ENCODE results near the gene SLCO2B1.

The SLCO2B1 gene

DNA sequence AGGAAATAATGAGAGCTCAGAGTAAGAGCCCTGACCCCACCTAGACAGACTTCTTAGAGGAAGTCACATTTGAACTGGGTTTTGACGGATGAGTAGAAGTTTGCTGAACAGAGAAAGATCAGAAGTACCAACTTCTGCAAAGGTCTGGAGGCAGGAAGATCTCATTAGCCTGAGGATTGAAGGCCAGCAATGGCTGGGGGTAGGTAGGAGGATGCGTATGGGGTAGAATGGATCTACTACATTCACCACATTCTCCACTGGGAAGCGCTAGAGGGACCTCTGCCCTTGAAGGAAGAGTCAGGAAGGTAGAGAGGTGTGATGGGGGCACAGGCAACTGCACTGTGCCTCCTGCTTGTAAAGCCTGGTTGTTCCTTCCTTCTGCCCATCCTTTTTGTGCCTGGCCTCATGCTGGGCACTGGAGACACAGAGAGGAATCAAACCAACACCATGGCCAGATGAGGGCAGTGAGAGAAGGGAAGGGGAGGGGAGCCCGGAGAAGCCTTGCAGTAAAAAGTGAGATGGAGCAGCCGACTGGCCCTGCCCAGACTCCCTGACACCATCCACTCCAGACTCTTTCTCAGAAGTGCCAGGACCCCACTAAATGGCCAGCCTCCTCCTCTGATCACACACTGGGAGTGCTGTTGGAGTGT, 94.6 kb downstream of the SLCO2B1 start:
- DNase-seq (ENCODE audit: insufficient read length, low spot score) (no peak), FAIRE-seq (no peak)
- TF ChIP-seq, protein P1, sequence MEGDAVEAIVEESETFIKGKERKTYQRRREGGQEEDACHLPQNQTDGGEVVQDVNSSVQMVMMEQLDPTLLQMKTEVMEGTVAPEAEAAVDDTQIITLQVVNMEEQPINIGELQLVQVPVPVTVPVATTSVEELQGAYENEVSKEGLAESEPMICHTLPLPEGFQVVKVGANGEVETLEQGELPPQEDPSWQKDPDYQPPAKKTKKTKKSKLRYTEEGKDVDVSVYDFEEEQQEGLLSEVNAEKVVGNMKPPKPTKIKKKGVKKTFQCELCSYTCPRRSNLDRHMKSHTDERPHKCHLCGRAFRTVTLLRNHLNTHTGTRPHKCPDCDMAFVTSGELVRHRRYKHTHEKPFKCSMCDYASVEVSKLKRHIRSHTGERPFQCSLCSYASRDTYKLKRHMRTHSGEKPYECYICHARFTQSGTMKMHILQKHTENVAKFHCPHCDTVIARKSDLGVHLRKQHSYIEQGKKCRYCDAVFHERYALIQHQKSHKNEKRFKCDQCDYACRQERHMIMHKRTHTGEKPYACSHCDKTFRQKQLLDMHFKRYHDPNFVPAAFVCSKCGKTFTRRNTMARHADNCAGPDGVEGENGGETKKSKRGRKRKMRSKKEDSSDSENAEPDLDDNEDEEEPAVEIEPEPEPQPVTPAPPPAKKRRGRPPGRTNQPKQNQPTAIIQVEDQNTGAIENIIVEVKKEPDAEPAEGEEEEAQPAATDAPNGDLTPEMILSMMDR (IDR thresholded peaks at IDR 0.05; ENCODE audit: insufficient read depth, missing control alignments): no peak

DNA sequence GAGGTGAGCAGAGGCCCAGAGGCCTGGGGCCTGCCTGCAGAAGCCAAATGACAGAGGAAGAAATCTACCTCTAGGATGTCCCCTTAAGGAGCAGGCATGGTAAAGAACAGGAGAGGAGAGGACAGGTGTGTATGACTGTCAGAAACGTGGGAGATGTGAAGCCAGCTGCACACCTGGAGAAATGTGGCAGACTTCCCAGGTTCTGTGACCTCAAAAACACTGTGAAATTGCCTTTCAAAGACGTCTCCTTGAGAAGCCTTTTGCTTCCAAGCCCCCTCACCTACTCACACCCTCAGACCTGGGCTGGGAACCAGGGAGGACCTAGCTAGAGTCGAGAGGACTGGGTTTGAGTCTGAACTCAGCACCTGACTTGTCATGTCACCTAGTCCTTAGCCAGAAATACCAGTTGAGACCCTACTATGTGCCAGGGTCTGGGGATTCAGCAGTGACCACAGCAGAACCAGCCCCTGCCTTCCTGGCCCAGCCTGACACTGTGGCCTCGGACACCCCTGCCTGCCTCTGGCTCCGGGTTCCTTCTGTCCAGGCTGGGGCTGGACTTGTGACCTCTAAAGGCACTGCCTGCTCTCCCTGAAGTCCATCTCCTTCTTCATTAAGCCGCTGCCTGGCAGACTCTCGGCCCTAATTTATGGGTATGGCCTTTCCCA, 95.2 kb downstream of the SLCO2B1 start:
- TF ChIP-seq, protein P1 (IDR thresholded peaks at IDR 0.05; ENCODE audit: insufficient read depth, missing control alignments): no peak
- FAIRE-seq (no peak), DNase-seq (ENCODE audit: insufficient read length, low spot score) (no peak)

DNA sequence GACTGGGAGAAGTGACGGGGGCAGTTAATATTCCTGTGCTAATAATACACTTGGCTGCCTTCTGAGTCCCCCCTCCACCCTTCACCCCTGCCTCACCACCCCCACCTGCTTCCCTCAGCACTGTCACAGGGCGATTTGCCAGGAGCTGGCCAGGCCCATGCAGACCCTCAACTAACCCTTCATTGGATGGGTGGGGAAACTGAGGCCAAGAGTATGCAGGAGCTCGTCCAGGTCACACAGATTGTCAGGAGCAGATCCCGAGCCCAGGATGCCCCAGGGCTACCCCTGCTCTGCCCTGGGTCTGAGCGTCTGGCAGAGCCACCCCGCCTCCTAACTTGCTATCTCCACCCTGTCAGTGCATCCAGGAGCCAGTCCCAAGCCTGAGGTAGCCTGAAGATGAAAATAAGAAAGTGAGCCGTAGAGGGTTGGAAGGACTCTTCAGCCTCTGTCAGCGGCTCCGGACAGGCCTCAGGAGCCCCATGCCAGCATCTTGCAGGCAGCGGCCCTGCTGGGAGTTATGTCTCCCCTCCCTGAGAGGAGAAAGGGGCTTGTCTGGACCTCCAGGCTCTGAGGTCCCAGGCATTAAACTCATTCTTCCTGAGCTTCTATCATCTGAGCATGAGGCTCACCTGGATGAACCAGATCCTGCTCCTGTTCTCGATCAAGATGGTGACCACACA, 95.9 kb downstream of the SLCO2B1 start:
- DNase-seq (ENCODE audit: insufficient read length, low spot score) (no peak), FAIRE-seq (no peak)
- TF ChIP-seq, protein P1 (IDR thresholded peaks at IDR 0.05; ENCODE audit: insufficient read depth, missing control alignments): no peak

DNA sequence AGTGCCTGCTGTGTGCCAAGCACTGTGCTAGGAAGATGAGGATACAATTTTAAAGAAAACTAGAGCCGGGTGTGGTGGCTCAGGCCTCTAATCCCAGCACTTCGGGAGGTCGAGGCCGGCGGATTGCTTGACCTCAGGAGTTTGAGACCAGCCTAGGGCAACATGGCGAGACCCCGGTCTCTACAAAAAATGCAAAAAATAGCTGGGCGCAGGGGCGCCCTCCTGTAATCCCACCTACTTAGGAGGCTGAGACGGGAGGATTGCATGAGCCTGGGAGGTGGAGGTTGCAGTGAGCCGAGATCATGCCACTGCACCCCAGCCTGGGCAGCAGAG, 98.0 kb downstream of the SLCO2B1 start:
- DNase-seq (ENCODE audit: insufficient read length, low spot score): no peak
- TF ChIP-seq, protein P1 (IDR thresholded peaks at IDR 0.05; ENCODE audit: insufficient read depth, missing control alignments): no peak
- FAIRE-seq: no peak

DNA sequence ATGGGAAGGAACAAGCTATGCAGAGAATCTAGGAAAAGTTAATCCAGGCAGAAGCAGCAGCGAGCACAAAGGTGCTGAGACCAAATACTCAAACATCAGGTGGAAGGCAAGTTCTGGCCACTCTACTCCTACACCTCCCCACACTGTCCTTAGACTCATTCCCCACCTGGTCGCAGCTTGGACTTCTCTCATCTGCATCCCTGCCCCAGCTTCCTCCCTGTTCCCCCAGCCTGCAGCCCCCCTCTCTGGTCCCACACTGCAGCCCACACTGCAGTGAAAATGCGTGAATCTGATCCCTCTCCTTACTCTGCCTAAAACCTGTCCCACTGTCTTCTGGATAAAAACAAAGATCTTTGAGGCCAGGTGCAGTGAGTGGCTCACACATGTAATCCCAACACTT, 98.8 kb downstream of the SLCO2B1 start:
- TF ChIP-seq, protein P1 (IDR thresholded peaks at IDR 0.05; ENCODE audit: insufficient read depth, missing control alignments): no peak
- FAIRE-seq (no peak), DNase-seq (ENCODE audit: insufficient read length, low spot score) (no peak)

DNA sequence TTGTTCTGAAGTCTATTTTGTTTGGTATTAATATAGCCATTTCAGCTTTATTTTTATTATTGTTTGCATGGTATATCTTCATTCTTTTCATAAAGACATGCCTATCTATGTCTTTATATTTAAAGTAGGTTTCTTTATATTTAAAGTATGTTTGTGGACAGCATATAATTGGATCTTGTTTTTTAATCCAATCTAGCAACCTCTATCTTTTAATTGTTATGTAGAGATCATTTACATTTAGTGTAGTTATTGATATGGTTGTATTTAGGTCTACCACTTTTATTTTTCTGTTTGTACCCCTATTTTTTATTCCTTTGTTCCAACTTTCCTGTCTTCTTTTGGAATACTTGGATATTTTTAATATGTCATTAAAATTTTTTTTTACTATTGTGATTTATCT, 103.4 kb downstream of the SLCO2B1 start:
- no peak for FAIRE-seq
- TF ChIP-seq, protein P1 (IDR thresholded peaks at IDR 0.05; ENCODE audit: insufficient read depth, missing control alignments): no peak
- no peak for DNase-seq (ENCODE audit: insufficient read length, low spot score)

Measured in D721Med (cell line).